ENCODE measurements around the gene SUMO2. TPM values are rescaled to one million over a fixed set of nuclear protein-coding genes. Genes with fewer than 3 reads are reported as not detected.

Gene SUMO2
- total RNA-seq, 1 experiment from 2014 or later: 675 TPM

DNA sequence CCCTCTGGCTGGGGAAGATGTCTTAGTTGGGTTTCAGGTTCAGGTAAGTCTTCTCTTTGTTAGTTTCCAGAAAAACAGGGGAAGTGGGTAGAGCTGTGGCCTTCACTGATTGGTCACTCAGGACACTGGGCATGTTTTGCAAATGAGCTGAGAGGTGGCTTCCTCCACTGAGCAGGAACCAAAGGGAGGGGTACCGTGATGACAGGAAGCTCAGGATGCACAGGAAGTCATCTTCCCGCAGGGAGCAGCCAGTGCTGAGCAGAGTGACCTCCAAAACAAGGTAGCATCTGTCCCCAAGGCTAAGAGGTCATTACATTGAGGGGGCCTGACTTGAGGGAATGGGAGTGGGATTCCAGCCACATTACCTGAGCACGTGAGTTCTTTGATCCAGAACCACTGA is 56.8 kb downstream of the SUMO2 start:
- H3K36me3 ChIP-seq (ENCODE audit: control insufficient read depth, insufficient read depth, low read length): peaks cover 4% of the 10 kb centered on the region
- H3K4me1 ChIP-seq: peaks cover 20% of the 10 kb centered on the region
- Mint-ChIP-seq H3K9me3 (ENCODE audit: unreplicated experiment) (no peaks in the 10 kb centered on the region), H3K27ac (ENCODE audit: unreplicated experiment) (no peak overlapping the region), H3K27me3 (ENCODE audit: insufficient read depth, unreplicated experiment) (no peaks in the 10 kb centered on the region), H3K4me3 (ENCODE audit: unreplicated experiment) (no peak overlapping the region), H3K36me3 (ENCODE audit: insufficient read depth, unreplicated experiment) (peaks cover 54% of the 10 kb centered on the region), H3K4me1 (ENCODE audit: low read depth, unreplicated experiment) (peaks cover 25% of the 10 kb centered on the region)
- TF ChIP-seq, protein P1, sequence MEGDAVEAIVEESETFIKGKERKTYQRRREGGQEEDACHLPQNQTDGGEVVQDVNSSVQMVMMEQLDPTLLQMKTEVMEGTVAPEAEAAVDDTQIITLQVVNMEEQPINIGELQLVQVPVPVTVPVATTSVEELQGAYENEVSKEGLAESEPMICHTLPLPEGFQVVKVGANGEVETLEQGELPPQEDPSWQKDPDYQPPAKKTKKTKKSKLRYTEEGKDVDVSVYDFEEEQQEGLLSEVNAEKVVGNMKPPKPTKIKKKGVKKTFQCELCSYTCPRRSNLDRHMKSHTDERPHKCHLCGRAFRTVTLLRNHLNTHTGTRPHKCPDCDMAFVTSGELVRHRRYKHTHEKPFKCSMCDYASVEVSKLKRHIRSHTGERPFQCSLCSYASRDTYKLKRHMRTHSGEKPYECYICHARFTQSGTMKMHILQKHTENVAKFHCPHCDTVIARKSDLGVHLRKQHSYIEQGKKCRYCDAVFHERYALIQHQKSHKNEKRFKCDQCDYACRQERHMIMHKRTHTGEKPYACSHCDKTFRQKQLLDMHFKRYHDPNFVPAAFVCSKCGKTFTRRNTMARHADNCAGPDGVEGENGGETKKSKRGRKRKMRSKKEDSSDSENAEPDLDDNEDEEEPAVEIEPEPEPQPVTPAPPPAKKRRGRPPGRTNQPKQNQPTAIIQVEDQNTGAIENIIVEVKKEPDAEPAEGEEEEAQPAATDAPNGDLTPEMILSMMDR (IDR thresholded peaks at IDR 0.05; ENCODE audit: insufficient read depth in 1 of 2, low read depth in 1 of 2, low read length in 1 of 2, severe bottlenecking in 1 of 2, unreplicated experiment in 1 of 2): no peak
- ChIA-PET CTCF (interaction anchor here (0.6 to 1.7 kb wide), 2 partner anchors 12 to 66 kb away, joined by 4 to 5 read pairs; no protein-coding TSS in a partner anchor), POLR2A (no interaction called here)
- no peak overlapping the region for H3K4me3 ChIP-seq (ENCODE audit: low read depth, low read length)
- intact Hi-C loops (cut with micrococcal nuclease; ENCODE audit: unreplicated experiment): no loop called here
- no peaks in the 10 kb centered on the region for H3K27me3 ChIP-seq (replicated peaks; ENCODE audit: control insufficient read depth, insufficient read depth, low read length)
- no peaks in the 10 kb centered on the region for H3K9me3 ChIP-seq
- BruUV-seq (replicated peaks): no TSS peak
- no peak for DNase-seq

GRCh38 chr17:75124819-75125162 is 58.0 kb downstream of the SUMO2 start:
- intact Hi-C loops (cut with micrococcal nuclease; ENCODE audit: unreplicated experiment): no loop called here
- Mint-ChIP-seq H3K4me3 (ENCODE audit: unreplicated experiment) (no peak overlapping the region), H3K27ac (ENCODE audit: unreplicated experiment) (peak overlapping the region; percentile 85), H3K4me1 (ENCODE audit: low read depth, unreplicated experiment) (peaks cover 17% of the 10 kb centered on the region), H3K9me3 (ENCODE audit: unreplicated experiment) (no peaks in the 10 kb centered on the region), H3K36me3 (ENCODE audit: insufficient read depth, unreplicated experiment) (peaks cover 53% of the 10 kb centered on the region), H3K27me3 (ENCODE audit: insufficient read depth, unreplicated experiment) (no peaks in the 10 kb centered on the region)
- TF ChIP-seq, protein P1 (IDR thresholded peaks at IDR 0.05; ENCODE audit: insufficient read depth in 1 of 2, low read depth in 1 of 2, low read length in 1 of 2, severe bottlenecking in 1 of 2, unreplicated experiment in 1 of 2): no peak
- BruUV-seq (replicated peaks): no TSS peak
- POLR2A ChIA-PET: no interaction called here
- H3K27me3 ChIP-seq (replicated peaks; ENCODE audit: control insufficient read depth, insufficient read depth, low read length): no peaks in the 10 kb centered on the region
- H3K9me3 ChIP-seq: no peaks in the 10 kb centered on the region
- DNase-seq: no peak
- H3K4me3 ChIP-seq (ENCODE audit: low read depth, low read length): no peak overlapping the region
- peaks cover 14% of the 10 kb centered on the region for H3K4me1 ChIP-seq
- CTCF ChIA-PET: interaction anchor here (0.6 to 2.3 kb wide), 2 partner anchors 10 to 30 kb away, joined by 3 to 11 read pairs; no protein-coding TSS in a partner anchor
- H3K36me3 ChIP-seq (ENCODE audit: control insufficient read depth, insufficient read depth, low read length): peaks cover 4% of the 10 kb centered on the region

GRCh38 chr17:75124041-75124818 is 58.5 kb downstream of the SUMO2 start:
- CTCF ChIA-PET: interaction anchor here (0.6 to 2.3 kb wide), 2 partner anchors 10 to 31 kb away, joined by 3 to 11 read pairs; no protein-coding TSS in a partner anchor
- DNase-seq: peak; percentile 47 to 76
- Mint-ChIP-seq H3K36me3 (ENCODE audit: insufficient read depth, unreplicated experiment) (peaks cover 50% of the 10 kb centered on the region), H3K4me3 (ENCODE audit: unreplicated experiment) (no peak overlapping the region), H3K9me3 (ENCODE audit: unreplicated experiment) (no peaks in the 10 kb centered on the region), H3K4me1 (ENCODE audit: low read depth, unreplicated experiment) (peaks cover 17% of the 10 kb centered on the region), H3K27me3 (ENCODE audit: insufficient read depth, unreplicated experiment) (no peaks in the 10 kb centered on the region), H3K27ac (ENCODE audit: unreplicated experiment) (peak overlapping the region; percentile 85)
- Histone ChIP-seq H3K4me3 (ENCODE audit: low read depth, low read length) (no peak overlapping the region), H3K36me3 (ENCODE audit: control insufficient read depth, insufficient read depth, low read length) (no peaks in the 10 kb centered on the region; the same call in 1 of the 2 replicates), H3K27me3 (replicated peaks; ENCODE audit: control insufficient read depth, insufficient read depth, low read length) (no peaks in the 10 kb centered on the region), H3K4me1 (peaks cover 14% of the 10 kb centered on the region), H3K9me3 (no peaks in the 10 kb centered on the region)
- intact Hi-C loops (cut with micrococcal nuclease; ENCODE audit: unreplicated experiment): no loop called here
- POLR2A ChIA-PET: no interaction called here
- no TSS peak for BruUV-seq (replicated peaks)
- TF ChIP-seq, protein P1 (IDR thresholded peaks at IDR 0.05; ENCODE audit: insufficient read depth in 1 of 2, low read depth in 1 of 2, low read length in 1 of 2, severe bottlenecking in 1 of 2, unreplicated experiment in 1 of 2): no peak
